Measurements from ENCODE around the gene TRDN.

TRDN gene

DNA sequence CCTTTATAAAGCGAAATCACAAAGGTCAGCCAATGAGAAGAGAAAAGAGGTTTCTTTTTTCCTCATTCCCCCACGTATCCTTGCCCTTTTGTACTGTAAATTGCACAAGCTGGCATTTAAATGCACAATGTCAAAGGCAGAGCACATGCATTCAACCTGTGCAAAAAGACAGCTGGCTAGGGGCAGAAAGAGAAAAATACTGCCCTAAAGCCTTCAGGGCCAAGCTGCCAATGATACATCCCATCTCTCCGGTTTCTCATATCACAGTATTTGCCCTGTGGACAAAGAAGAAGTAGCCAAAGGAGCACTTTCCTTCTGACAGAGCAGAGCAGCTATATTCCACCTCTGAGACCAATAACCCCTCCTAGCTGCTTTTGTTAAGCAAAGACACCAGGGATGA lies 219.2 kb downstream of the TRDN start:
- peaks cover 11% of the 10 kb centered on the region for H3K4me1 ChIP-seq (ENCODE audit: control insufficient read depth, insufficient read depth, low read length)
- H3K27me3 ChIP-seq (ENCODE audit: control insufficient read depth, insufficient read depth, low read length) = no peaks in the 10 kb centered on the region
- H3K9ac ChIP-seq (ENCODE audit: low read depth, low read length) = no peak overlapping the region
- H3K27ac ChIP-seq (ENCODE audit: low read depth, low read length) = no peak overlapping the region
- H3K36me3 ChIP-seq (ENCODE audit: control insufficient read depth, insufficient read depth, low read length) = no peaks in the 10 kb centered on the region
- no peak overlapping the region for H3K4me3 ChIP-seq (ENCODE audit: low read depth, low read length)
- H3K9me3 ChIP-seq (ENCODE audit: control insufficient read depth, insufficient read depth, low read length) = no peaks in the 10 kb centered on the region

DNA sequence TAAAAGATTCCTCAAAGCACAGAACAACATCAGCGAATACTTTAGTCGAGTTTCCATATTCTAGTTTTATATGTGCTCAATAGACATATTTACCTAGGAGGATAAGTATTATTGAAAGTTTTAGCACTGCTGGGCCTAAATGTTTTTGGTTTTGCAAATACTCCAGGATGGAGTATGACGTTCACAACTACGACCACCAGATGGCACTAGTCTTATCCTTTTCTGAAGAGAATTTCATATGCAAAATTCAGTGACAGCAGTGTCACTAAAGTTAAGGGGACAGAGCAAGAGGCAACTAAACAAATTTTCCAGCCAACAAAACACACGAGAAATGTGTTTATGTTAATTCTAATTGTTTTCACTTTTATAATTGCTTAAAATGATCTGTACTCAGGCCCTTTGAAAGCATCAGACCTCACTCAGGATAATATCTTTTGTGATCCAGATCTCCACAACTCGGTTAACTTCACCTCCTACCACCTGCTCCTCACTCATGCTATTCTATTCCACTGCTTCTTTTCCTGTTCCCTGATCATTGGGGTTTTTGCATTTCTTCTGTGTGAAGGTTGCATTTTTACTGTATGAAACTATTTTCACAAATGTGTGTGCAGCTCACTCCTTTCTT lies 220.8 kb downstream of the TRDN start:
- Histone ChIP-seq H3K36me3 (ENCODE audit: control insufficient read depth, insufficient read depth, low read length) (no peaks in the 10 kb centered on the region), H3K4me3 (ENCODE audit: low read depth, low read length) (no peak overlapping the region), H3K27me3 (ENCODE audit: control insufficient read depth, insufficient read depth, low read length) (no peaks in the 10 kb centered on the region), H3K9me3 (ENCODE audit: control insufficient read depth, insufficient read depth, low read length) (no peaks in the 10 kb centered on the region), H3K9ac (ENCODE audit: low read depth, low read length) (no peak overlapping the region), H3K27ac (ENCODE audit: low read depth, low read length) (no peak overlapping the region), H3K4me1 (ENCODE audit: control insufficient read depth, insufficient read depth, low read length) (peaks cover 11% of the 10 kb centered on the region)

DNA sequence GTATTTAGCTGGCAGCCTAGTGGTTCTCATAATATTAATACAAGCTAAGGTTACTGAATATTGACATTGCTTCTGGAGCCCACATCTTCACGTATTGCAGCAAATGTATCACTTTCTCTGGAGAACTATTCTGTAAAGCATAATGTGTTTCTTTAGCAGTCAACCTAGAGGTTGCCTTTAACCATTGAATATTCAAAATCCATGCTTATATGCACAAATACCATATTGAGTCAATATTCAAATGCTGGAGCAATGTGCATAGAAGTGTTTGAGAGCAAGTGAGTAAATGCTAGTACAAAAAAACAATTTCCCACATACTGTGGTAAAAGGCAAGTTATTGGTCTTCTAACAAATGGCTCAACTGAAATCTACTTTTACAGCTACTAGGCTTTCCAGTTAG lies 231.8 kb downstream of the TRDN start:
- no peak overlapping the region for H3K9ac ChIP-seq (ENCODE audit: low read depth, low read length)
- H3K27ac ChIP-seq (ENCODE audit: low read depth, low read length) = no peak overlapping the region
- H3K36me3 ChIP-seq (ENCODE audit: control insufficient read depth, insufficient read depth, low read length) = no peaks in the 10 kb centered on the region
- H3K27me3 ChIP-seq (ENCODE audit: control insufficient read depth, insufficient read depth, low read length) = no peaks in the 10 kb centered on the region
- H3K4me1 ChIP-seq (ENCODE audit: control insufficient read depth, insufficient read depth, low read length) = 0 out of 2 replicates have a peak, but pooled peaks cover 2% of the 10 kb centered on the region
- H3K4me3 ChIP-seq (ENCODE audit: low read depth, low read length) = no peak overlapping the region
- H3K9me3 ChIP-seq (ENCODE audit: control insufficient read depth, insufficient read depth, low read length) = no peaks in the 10 kb centered on the region

DNA sequence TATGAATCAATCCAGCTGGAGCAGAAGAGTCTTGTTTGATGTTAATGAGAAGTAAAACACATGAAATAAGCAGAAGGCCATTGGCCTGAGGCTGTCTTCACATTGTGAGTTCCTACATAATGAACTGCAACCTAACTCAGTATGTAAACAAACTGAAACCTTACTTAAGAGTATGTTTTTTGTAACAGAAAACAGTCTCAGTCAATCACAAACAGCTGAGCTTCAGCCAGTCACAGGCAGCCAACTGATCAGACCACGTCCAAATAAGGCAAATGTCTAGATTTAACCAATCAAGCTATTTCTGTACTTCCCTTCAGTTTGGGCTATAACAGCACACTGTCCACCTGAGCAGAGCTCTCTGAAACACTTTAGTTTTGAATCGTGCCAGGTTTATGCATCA lies 234.7 kb downstream of the TRDN start:
- H3K9ac ChIP-seq (ENCODE audit: low read depth, low read length) = no peak overlapping the region
- no peaks in the 10 kb centered on the region for H3K36me3 ChIP-seq (ENCODE audit: control insufficient read depth, insufficient read depth, low read length)
- H3K27ac ChIP-seq (ENCODE audit: low read depth, low read length) = no peak overlapping the region
- H3K9me3 ChIP-seq (ENCODE audit: control insufficient read depth, insufficient read depth, low read length) = no peaks in the 10 kb centered on the region
- no peak overlapping the region for H3K4me3 ChIP-seq (ENCODE audit: low read depth, low read length)
- no peaks in the 10 kb centered on the region for H3K27me3 ChIP-seq (ENCODE audit: control insufficient read depth, insufficient read depth, low read length)
- H3K4me1 ChIP-seq (ENCODE audit: control insufficient read depth, insufficient read depth, low read length) = 0 out of 2 replicates have a peak, but pooled peaks cover 2% of the 10 kb centered on the region

DNA sequence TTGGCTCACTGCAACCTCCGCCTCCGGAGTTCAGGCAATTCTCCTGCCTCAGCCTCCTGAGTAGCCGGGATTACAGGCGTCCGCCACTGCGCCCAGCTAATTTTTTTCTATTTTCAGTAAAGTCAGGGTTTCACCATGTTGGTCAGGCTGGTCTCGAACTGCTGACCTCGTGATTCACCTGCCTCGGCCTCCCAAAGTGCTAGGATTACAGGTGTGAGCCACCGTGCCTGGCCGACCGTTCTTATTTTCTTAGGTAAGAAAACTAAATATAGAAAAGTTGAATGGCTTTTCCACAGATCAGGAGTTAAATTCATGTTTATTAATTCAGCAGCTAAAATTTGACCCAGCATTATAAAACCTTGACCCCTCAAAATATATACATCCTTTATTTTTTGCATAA lies 238.7 kb downstream of the TRDN start:
- no peaks in the 10 kb centered on the region for H3K9me3 ChIP-seq (ENCODE audit: control insufficient read depth, insufficient read depth, low read length)
- no peak overlapping the region for H3K4me3 ChIP-seq (ENCODE audit: low read depth, low read length)
- H3K36me3 ChIP-seq (ENCODE audit: control insufficient read depth, insufficient read depth, low read length) = no peaks in the 10 kb centered on the region
- no peak overlapping the region for H3K9ac ChIP-seq (ENCODE audit: low read depth, low read length)
- no peaks in the 10 kb centered on the region for H3K27me3 ChIP-seq (ENCODE audit: control insufficient read depth, insufficient read depth, low read length)
- 0 out of 2 replicates have a peak, but pooled peaks cover 2% of the 10 kb centered on the region for H3K4me1 ChIP-seq (ENCODE audit: control insufficient read depth, insufficient read depth, low read length)
- no peak overlapping the region for H3K27ac ChIP-seq (ENCODE audit: low read depth, low read length)

DNA sequence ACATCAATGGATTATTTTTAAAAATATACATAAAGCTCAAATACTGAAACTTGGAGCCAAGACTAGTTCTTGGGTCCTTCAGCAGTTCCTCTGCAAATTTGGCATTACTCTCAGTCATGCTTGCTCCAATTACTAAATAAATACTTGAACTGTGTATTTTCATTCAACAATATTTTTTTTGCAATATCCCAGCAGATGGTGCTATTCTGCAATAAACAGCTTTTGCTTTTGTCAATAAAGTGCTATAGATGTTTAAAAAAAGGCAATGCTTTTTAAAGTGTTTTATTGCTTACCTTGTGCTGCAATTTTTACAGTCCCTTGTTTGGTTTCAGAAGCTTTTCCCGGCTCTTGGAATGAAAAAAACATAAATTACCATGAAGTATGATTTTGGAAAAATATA lies 243.4 kb downstream of the TRDN start:
- H3K9ac ChIP-seq (ENCODE audit: low read depth, low read length) = no peak overlapping the region
- no peaks in the 10 kb centered on the region for H3K36me3 ChIP-seq (ENCODE audit: control insufficient read depth, insufficient read depth, low read length)
- no peaks in the 10 kb centered on the region for H3K27me3 ChIP-seq (ENCODE audit: control insufficient read depth, insufficient read depth, low read length)
- no peak overlapping the region for H3K27ac ChIP-seq (ENCODE audit: low read depth, low read length)
- H3K4me1 ChIP-seq (ENCODE audit: control insufficient read depth, insufficient read depth, low read length) = no peaks in the 10 kb centered on the region
- no peaks in the 10 kb centered on the region for H3K9me3 ChIP-seq (ENCODE audit: control insufficient read depth, insufficient read depth, low read length)
- H3K4me3 ChIP-seq (ENCODE audit: low read depth, low read length) = no peak overlapping the region

DNA sequence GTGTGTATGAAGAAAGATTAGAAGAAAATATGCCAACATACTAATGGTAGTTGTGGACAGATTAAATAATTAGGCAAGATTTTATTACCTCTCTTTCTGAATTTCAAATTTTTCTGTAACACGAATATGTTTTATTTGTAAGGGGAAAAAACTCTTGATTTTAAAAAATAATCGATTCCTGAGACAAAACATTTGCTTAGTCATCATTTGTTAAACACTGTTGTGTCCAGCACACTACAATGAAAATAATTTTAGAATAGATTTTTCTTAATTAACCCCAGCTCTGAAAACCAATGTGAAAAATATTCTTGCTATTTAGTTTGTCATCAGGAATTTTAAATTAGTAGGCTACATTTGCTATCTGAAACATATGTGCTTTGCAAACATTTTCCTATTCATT lies 253.0 kb downstream of the TRDN start:
- no peak overlapping the region for H3K9ac ChIP-seq (ENCODE audit: low read depth, low read length)
- H3K4me3 ChIP-seq (ENCODE audit: low read depth, low read length) = no peak overlapping the region
- no peaks in the 10 kb centered on the region for H3K27me3 ChIP-seq (ENCODE audit: control insufficient read depth, insufficient read depth, low read length)
- H3K27ac ChIP-seq (ENCODE audit: low read depth, low read length) = no peak overlapping the region
- no peaks in the 10 kb centered on the region for H3K4me1 ChIP-seq (ENCODE audit: control insufficient read depth, insufficient read depth, low read length)
- H3K36me3 ChIP-seq (ENCODE audit: control insufficient read depth, insufficient read depth, low read length) = no peaks in the 10 kb centered on the region
- H3K9me3 ChIP-seq (ENCODE audit: control insufficient read depth, insufficient read depth, low read length) = no peaks in the 10 kb centered on the region

DNA sequence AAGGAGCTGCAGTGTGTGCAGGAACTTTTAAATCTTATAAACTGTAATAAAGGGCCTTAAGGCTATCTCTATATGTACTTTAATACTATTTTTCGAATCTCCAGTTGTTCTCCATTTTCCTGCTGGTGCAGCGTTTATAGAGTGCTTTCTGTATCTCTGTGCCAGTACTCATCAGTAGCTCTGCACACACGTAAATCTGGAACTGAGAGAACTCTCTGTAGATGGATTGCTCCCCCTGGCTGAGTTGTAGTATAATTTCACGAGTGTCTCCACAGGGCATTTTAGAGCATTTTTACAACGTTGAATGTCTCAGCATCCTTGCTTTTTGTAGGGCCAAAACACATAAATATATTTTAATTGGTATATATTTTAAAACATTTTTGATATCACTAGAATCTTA lies 256.5 kb downstream of the TRDN start:
- Histone ChIP-seq H3K4me1 (ENCODE audit: control insufficient read depth, insufficient read depth, low read length) (peaks cover 8% of the 10 kb centered on the region; the same call in 1 of the 2 replicates), H3K9ac (ENCODE audit: low read depth, low read length) (no peak overlapping the region), H3K27ac (ENCODE audit: low read depth, low read length) (no peak overlapping the region), H3K27me3 (ENCODE audit: control insufficient read depth, insufficient read depth, low read length) (no peaks in the 10 kb centered on the region), H3K36me3 (ENCODE audit: control insufficient read depth, insufficient read depth, low read length) (no peaks in the 10 kb centered on the region), H3K4me3 (ENCODE audit: low read depth, low read length) (no peak overlapping the region), H3K9me3 (ENCODE audit: control insufficient read depth, insufficient read depth, low read length) (no peaks in the 10 kb centered on the region)

DNA sequence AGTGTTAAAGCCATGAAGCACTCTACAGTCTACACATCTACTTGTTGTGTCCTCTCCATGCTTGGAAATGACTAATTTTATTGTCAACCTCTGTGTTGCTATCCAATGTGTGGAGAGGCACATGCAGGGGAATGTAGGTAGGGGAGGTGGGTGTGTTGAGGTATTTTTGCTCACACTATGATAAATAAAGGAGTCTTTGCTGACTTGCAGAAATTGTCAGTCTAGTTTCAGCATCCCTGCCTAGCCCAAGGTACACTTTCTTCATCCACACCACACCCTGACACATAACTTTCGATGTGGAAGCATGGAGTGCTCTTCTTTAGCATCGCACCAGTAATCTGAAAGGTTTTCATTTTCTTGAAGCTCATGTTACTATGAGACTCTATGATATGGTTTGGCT lies 264.0 kb downstream of the TRDN start:
- Histone ChIP-seq H3K27me3 (ENCODE audit: control insufficient read depth, insufficient read depth, low read length) (no peaks in the 10 kb centered on the region), H3K4me1 (ENCODE audit: control insufficient read depth, insufficient read depth, low read length) (peaks cover 6% of the 10 kb centered on the region; the same call in 1 of the 2 replicates), H3K27ac (ENCODE audit: low read depth, low read length) (no peak overlapping the region), H3K36me3 (ENCODE audit: control insufficient read depth, insufficient read depth, low read length) (no peaks in the 10 kb centered on the region), H3K9ac (ENCODE audit: low read depth, low read length) (no peak overlapping the region), H3K9me3 (ENCODE audit: control insufficient read depth, insufficient read depth, low read length) (no peaks in the 10 kb centered on the region), H3K4me3 (ENCODE audit: low read depth, low read length) (no peak overlapping the region)

DNA sequence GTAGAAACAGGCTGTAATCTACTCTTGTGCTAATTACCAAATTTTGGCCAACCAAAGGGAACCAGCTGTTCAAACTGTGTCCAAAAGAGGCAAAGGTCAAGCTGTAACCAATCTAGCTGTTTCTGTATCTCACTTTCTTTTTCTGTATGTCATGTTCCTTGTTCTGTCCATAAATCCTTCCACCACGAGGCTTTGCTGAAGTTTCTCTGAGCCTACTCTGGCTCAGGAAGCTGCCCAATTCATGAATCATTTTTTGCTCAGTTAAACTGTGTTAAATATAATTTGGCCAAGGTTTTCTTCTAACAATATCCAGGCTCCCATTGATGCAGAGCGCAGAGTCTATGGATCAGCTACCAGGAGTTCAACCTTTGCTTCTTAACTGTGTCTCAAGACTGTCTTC lies 272.8 kb downstream of the TRDN start:
- no peaks in the 10 kb centered on the region for H3K36me3 ChIP-seq (ENCODE audit: control insufficient read depth, insufficient read depth, low read length)
- H3K27me3 ChIP-seq (ENCODE audit: control insufficient read depth, insufficient read depth, low read length) = no peaks in the 10 kb centered on the region
- H3K27ac ChIP-seq (ENCODE audit: low read depth, low read length) = no peak overlapping the region
- no peak overlapping the region for H3K4me3 ChIP-seq (ENCODE audit: low read depth, low read length)
- H3K4me1 ChIP-seq (ENCODE audit: control insufficient read depth, insufficient read depth, low read length) = no peaks in the 10 kb centered on the region
- no peaks in the 10 kb centered on the region for H3K9me3 ChIP-seq (ENCODE audit: control insufficient read depth, insufficient read depth, low read length)
- no peak overlapping the region for H3K9ac ChIP-seq (ENCODE audit: low read depth, low read length)

DNA sequence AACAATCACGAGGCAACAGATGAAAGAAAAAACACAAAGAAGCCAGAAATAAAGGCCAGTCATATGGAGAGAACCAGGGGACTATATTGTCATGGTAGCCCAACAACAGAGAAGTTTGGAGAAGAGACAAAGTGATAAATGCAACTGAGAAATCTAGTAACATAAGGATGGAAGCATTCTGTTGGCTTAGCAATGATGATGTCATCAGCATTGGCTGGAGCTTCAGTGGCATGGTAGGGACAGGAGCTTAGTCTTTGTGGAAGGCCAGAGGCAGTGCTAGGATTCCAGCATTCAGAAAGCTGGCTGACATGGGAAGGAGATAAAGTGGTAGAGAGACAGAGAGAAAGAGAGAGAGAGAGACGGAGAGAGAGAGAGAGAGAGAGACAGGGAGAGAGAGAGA lies 276.4 kb downstream of the TRDN start:
- H3K27ac ChIP-seq (ENCODE audit: low read depth, low read length) = no peak overlapping the region
- H3K36me3 ChIP-seq (ENCODE audit: control insufficient read depth, insufficient read depth, low read length) = no peaks in the 10 kb centered on the region
- no peaks in the 10 kb centered on the region for H3K9me3 ChIP-seq (ENCODE audit: control insufficient read depth, insufficient read depth, low read length)
- H3K4me3 ChIP-seq (ENCODE audit: low read depth, low read length) = no peak overlapping the region
- no peak overlapping the region for H3K9ac ChIP-seq (ENCODE audit: low read depth, low read length)
- H3K27me3 ChIP-seq (ENCODE audit: control insufficient read depth, insufficient read depth, low read length) = no peaks in the 10 kb centered on the region
- H3K4me1 ChIP-seq (ENCODE audit: control insufficient read depth, insufficient read depth, low read length) = no peaks in the 10 kb centered on the region

All from HUES48 (cell line).